Frontal cortex (tissue), 4 donors: ENCODE data around the gene LRP1B. TPM values are rescaled to one million over a fixed set of nuclear protein-coding genes. Genes with fewer than 3 reads are reported as not detected.

Experiments
- DNase-seq, 2 donors: peaks; one replicate each; pipeline ENCODE4 v3.0.0; 2012; ENCODE audit warnings: low spot score in 2 of 2
- FAIRE-seq: peaks from 2 replicates; lab custom pipeline; 2012; peaks lifted over from hg19 to GRCh38; lab: Jason Lieb, UNC
- total RNA-seq: library from RNA; depleted of rRNA; stranded (reverse); fragments of >200 nt; gene quantifications from one replicate; pipeline ENCODE4 v1.2.3, GENCODE V29; 2014
- donor health status: control.
- donor health status: control.
- donor health status: control.

The LRP1B gene
- total RNA-seq, 1 donor from 2014 or later: 84.0 TPM

DNA sequence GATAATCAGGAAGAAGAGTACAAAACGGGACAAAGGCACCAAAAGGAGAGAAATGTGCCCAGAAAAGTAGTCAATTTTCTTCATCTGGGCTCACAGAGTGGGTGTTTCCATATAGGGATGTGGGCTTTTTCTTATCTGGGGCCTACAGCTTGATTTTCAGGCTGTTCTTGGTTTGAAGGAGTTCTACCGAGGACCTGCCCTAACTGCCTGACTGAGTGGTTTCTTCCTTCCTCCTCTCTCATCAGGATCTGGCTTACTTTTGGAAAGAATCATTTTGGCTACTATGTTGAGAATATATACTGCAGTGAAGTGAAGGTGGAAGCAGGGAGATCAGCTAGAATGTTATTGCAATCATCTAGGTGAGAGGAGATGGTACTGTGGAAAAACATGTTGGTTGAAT is 316.7 kb downstream of the LRP1B start:
- FAIRE-seq (no peak), DNase-seq (no peak)

DNA sequence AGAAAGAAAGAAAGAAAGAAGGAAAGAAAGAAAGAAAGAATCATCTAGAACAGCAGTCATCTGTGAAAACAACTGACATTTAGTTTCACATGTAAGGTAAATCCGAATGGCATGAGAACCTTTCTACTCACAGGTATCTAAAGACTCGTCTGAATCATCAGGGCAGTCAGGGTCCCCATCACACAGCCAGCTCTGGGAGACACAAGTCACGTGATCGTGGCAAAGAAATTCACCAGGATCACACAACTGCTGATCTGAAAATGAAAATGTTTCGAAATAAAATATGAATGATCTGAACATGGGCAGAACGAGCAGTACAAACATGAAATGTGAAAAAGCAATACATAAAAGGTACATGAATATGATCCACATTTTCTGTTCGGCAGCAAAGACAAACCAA is 320.7 kb downstream of the LRP1B start:
- no peak for FAIRE-seq
- no peak for DNase-seq

DNA sequence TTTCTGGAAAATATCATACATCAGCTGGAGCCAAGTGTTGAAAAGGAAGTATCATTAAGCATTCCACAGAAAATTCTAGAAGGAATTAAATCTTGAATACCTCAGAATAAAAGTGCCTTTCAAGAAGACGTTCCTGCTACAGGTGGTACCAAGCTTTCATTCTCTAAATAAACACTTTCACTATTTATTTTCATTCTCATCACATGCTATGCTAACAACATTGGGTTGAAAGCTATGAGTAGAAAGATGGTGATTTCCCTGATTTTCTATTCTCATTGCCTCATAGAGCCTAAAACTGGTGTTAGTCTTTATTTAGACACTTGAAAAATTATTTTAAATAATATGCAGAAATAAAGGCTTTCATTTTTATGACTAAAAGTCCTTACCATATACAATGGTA is 324.7 kb downstream of the LRP1B start:
- no peak for FAIRE-seq

DNA sequence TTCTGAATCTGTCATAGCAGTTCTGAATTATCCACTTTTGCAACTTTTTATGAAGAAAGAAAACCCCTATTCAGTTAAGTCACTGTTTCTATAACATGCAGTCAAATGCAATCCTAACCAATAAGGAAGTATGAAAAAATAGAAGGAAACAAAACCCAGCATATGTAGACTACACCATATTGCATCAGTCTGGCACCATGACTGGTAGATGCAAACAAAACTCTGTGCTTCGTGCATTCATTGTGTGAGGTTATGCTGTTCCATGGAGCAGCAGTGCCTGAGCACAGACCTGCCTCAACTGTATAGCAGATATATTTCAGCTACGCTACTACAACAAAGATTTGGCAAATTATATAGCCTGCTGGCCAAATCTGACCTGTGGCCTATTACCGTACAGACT is 325.5 kb downstream of the LRP1B start:
- DNase-seq: no peak
- no peak for FAIRE-seq

More for the DNA sequence above, 324.7 kb downstream of the LRP1B start:
- DNase-seq: no peak

DNA sequence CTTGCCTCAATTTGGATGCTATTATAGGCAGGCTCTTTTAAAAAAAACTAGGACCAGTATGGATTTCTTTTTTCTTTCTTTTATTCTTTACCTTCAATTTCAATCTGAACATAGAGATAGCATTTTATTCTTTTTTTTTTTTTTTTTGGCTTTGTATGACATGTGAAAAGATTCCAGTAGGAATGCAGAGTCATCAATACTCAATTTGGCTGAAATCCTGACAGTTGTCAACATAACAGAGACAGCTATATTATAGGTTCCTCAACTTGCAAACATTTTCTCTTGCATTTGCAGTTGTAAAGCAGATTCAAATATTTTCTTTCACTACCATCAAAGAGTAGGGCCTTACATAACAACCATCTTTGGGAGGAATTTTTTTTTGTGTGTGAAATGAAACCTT is 334.4 kb downstream of the LRP1B start:
- FAIRE-seq (no peak), DNase-seq (no peak)

DNA sequence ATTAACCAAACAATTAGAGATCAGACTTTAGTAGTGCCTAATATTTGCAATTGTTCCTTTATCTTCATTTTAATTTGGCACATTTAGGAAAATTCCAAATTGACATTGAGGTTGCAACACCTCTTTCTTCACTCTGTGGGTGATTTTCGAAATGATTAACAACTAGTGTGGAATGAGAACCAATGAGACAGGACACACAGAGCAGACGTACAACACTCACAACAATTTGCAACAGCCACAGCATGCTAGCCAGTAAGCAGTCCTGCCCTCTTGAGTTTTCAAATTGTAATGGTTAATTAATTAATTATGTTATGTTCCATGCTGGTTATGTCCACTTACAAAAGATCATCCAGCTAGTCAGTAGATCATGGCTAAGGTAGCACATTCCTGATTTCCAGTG is 339.3 kb downstream of the LRP1B start:
- FAIRE-seq (no peak), DNase-seq (no peak)

DNA sequence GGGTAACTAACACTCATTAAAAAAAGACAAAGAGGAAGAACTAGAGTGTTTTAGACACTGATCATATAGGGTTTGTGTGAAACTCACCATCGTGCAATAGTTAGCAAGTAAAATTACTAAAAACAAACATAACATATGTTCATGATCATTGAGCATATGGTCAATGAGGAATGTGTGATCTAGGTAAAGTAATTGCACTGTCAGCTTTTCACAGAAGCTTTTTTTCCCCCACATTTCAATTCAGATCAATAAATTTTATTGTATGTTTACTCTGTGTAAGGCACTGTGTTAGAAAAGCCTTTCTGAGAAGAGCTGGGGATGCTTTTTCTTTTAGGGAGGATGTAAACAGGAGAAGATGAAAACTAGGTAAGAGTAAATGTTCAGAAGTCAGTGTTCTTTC is 348.2 kb downstream of the LRP1B start:
- no peak for DNase-seq
- FAIRE-seq: no peak

DNA sequence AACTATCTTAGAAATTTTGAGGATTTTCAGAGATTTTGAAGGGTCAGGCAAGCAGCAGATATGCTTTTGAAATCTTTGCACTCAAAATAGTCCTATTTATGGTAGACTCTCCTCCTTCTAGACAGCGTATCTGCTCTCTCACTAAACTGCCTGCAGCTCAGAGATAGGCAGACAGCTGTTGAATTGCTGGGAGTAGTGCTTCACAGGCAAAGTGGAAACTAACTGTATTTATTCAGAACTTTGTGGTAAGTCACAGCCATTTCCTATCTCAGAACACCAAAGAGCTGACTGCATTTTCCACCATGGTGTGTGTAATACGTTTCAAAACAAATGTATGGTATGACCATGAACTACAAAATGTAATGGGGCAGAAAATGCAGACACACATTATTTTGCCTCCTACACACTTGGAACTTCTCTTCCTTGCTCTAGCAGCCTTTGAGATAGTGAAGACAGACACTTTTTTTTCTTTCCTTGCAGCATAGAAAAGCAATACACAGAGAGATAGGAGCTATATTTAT is 352.4 kb downstream of the LRP1B start:
- no peak for DNase-seq

DNA sequence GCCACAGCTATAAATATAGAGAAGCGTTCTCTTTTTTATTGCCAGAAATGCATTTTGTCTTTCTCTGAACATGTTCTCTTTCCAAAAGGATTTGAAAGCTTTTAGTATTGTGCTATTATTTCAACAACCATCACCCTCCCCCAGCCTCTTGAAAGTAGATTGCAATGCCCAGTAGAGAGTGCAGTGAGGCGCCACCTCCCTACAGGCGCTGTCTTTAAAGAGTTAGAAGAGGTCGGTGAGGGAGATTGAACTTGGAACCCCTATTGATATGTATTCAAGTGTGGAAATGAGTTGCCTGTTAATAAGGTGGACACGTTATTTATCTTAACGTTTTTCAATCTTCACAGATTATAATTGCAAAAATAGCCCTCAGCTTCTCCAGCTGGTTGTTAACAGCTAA is 360.3 kb downstream of the LRP1B start:
- no peak for DNase-seq
- no peak for FAIRE-seq

More for the DNA sequence above, 352.4 kb downstream of the LRP1B start:
- FAIRE-seq: no peak

DNA sequence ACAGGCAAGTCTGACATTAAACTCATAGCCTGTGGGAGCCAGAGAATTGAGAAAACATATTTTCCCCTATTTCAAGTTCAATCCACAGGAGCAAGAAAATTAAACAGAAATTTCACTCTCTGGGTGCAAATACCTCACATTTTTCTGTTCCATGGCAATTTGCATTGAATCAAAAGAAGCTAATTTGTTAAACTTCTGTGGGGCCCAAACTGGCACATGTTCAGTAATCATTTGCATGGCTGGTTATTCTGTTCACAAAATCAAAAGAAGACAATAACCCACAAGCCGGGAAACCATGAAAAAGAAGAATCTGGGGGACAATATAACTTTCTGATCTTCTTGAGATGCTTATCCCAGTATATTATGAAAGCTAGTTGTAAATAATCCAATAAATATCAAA is 363.1 kb downstream of the LRP1B start:
- DNase-seq (no peak), FAIRE-seq (no peak)

DNA sequence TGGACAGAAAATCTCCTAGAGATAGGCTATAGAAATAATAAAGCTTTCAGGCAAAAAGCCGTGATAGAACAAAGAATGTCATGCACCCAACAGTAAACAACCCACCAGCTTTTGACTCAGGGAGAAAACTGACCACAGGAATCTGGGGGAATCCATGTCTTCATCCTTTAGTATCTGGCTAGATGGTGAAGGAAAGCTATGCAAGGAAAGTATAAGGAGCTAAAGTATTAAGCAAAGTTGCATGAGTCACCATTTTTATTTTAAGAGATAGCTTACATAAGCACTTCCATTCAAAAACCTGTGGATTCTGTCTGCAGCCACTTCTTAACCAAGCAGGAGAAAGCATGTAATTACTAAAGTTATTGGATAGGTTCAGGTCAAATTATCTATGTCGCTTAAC is 363.8 kb downstream of the LRP1B start:
- DNase-seq (peak in 1 of 2 donors; percentile 9), FAIRE-seq (no peak)

DNA sequence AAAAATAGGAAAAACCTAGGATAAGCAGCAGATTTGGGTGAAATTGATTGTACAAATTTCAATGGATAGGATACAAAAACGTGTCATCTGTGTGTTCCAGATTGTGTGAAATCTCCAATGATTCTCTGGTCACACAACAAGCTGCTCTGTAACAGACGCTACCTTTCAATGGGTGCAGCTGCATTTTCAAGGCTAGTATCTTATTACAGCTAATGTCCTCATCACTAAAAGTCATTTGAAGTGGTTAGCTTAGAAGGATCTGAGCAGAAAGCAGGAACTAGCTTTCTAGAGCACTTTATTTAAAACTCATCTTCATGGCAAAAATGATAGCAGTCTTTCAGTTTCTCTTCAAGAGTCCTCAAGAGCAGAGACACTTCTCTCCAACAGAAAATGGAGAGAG is 364.6 kb downstream of the LRP1B start:
- no peak for DNase-seq
- FAIRE-seq: no peak

DNA sequence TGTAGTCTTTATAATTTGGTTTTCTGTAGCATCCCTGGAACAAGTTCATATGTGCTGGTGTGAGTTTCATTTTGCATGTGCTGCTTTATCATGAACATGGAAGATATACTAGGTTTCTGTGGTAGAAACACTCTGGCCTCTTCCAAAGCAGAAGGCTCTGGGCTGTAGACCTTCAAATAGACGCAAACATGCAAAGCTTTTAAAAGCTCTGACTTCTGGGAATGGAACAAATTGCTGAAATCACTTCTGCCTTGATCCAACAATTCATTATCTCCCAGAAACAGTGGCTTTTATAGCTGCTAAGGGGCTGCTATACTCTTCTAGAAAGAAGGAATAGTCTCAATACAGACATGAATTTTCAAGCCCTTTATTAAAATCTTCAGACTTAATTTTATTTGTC is 382.2 kb downstream of the LRP1B start:
- DNase-seq (no peak), FAIRE-seq (no peak)

DNA sequence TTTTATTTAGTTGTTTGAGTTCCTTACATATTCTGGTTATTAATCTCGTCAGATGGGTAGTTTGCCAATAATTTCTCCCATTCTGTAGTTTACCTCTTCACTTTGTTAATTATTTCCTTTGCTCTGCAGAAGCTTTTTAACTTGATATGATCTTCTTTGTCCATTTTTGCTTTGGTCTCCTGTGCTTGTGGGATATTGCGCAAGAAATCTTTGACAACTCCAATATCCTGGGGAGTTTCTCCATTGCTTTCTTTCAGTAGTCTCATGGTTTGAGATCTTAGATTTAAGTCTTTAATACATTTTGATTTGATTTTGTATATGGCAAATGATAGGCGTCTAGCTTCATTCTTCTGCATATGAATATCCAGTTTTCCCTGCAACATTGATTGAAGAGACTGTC is 389.2 kb downstream of the LRP1B start:
- no peak for DNase-seq
- FAIRE-seq: no peak

DNA sequence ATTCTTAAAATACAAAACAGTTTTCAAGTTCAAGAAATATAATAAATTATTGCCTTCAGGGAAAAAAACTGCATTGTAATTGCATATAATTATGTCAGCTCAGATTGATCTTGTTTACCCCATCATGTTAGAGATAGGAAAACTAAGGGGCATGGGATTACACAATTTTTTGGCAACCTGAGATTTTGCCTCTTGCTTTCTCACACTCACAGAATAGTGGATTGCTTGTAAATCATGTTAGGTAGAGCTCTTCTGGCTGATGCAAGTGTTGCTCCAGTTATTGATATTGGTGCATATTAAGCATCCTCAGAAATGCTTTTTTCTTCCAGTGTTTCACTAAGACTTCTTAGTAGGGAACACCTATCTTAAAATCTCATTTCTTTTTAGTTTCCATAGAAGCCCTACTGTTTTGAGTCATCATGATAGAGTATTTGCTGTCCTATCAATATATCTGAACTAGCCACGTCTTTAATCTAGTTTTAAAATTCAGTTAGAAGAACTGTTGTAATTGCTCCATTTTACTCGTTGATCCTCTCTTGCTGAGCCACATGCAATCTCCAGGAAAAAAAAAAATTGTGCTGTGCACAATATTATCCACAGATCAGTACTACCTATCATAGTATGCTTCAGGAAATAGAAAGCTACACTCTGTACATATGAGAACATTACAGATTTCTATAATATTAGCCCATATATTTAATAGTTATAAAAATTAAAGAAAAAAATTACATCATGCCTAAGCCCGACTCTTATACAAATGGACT is 393.1 kb downstream of the LRP1B start:
- FAIRE-seq (no peak), DNase-seq (no peak)

DNA sequence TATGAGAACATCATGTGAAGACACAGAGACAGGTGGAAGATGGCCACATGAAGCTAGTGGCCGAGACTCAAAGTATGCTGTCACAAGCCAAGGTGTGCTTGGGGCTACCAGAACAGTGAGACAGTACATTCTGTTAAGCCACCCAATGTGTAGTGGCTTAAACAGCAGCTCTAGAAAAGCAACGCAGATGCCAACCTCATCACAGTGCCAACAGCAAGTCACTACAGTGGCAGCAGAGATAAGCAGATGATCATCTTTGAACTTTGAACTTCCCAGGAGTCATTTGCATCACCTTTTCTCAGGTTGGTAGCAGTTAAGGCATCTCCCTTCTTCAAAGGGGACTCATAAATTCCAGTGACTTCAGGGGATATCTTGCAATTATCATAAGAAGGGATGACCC is 394.4 kb downstream of the LRP1B start:
- DNase-seq: no peak
- no peak for FAIRE-seq

DNA sequence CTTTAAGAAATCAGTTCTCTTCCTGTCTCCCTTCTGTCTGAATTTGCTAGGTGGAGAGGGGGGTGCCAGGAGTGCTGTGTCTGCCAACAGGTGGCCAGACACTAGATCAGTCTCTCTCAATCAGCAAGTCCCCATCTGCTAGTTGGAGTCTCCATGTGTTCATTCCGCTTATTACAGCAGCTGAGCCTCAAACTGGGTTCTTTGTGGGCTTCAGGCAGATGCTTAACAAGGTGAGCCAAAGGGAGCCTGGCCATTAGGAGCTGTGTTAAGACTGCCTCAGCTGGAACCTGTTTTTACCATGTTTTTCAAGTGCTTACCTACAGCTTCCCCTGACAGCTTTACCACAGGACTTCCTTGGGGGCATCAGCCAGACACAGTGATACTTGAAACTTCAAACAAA is 401.9 kb downstream of the LRP1B start:
- no peak for FAIRE-seq
- DNase-seq: no peak

DNA sequence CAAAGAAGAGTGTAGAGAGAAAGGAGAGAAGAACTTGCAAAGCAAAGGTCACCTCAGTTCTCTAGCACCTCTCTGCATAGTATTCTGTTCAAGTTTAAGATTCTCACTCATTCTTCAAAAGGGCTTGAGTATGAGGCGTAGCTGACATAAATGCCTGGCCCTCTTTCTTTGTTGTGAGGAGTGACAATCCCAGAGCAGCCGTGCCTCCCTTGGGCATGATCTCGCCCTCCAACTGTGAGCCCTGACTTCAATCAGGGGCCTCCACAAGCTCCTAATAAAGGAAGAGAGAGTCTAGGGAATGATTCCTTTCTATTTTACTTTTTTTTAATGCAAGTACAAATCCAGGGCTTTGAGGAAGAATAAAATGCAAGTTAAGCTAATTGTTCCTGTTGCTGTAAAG is 402.7 kb downstream of the LRP1B start:
- no peak for DNase-seq
- FAIRE-seq: no peak

DNA sequence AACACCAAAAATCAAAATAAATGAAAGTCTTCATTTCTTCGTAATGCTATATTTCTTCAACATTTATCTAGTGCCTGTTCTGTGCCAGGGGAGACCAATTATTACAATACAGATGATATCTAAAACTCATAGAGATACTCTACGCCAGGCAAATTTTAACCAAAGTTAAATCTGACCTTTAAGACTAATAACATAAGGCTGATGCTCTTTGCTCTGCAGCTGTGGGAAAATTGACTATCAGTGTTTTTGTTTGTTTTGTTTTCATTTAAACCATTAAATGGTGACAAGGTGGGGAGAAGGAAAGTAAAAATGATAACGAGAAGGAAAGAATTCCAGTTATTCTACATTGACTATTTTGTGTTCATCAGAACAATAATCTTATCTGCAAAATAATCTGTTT is 406.4 kb downstream of the LRP1B start:
- FAIRE-seq (no peak), DNase-seq (no peak)

DNA sequence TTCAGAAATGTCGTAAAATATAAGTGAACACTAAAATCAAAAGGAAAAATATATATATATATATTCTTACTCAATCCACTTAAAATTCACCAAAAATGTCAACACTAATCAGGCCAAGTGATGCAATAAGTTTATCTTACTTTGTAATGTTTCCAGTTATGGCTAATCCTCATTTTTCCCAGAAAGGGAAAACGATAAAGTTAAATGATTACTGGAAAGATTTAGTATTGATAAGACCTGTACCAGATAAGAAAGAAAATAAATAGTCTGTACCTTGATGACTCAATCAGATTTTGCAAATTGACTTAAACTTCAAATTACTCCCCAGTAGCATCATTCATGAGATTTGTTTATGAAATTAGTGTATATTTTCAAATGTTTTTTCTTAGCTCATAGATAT is 407.0 kb downstream of the LRP1B start:
- FAIRE-seq (no peak), DNase-seq (no peak)

DNA sequence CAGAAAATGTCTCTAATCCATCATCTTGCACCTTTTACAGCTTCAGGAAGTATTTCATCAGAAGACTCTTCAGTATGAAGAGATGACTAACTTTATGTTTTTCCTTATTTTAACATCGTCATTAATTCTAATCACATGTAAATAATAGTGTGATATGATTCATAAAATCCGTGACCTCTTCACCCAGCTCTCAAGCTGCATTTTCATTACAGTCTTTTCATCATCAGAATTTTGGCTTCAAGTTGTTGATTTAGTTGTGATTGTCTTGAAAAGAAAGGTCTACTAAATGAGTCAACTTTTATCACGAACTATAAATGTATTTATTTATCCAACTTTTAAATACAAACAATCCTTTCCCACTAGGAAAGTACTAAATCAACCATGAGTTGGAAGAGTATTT is 410.3 kb downstream of the LRP1B start:
- DNase-seq: no peak
- FAIRE-seq: no peak

DNA sequence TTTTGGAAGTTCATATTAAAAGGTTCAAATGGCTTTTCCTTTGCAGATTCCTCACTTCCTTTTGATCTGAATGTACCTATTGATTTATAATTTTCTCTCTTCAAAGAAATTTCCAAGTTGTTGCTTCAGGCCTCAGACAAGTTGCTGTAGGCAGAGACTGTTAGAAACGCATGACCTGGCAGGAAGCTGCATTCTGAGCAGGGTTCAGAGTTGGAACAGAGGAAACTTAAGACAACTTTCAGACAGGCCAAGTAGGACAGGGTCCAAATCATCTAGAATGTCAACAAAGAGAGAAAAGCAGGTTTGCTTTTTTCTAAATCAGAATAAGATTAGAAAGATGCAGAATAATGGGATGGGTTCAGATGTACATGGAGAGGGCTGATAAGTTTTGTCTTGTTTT is 416.3 kb downstream of the LRP1B start:
- no peak for FAIRE-seq
- DNase-seq: no peak
